ENCODE results near the gene RSPH9. TPM values are rescaled to one million over a fixed set of nuclear protein-coding genes. Genes with fewer than 3 reads are reported as not detected.

The RSPH9 gene
- polyA plus RNA-seq, 1 experiment, result 0.77 TPM

- no peak for TF ChIP-seq CTCF (IDR thresholded peaks at IDR 0.05; ENCODE audit: insufficient read depth, low read depth, low read length)
- CTCF ChIA-PET, result no interaction called here
- DNase-seq (ENCODE audit: low read depth), result no peak
These were observed 20.7 kb upstream of the RSPH9 start for GRCh38 chr6:43623880-43624785.

GRCh38 chr6:43624786-43625288, 20.0 kb upstream of the RSPH9 start:
- no peak overlapping the region for H3K4me3 ChIP-seq (ENCODE audit: low read depth, low read length)
- no peaks in the 10 kb centered on the region for H3K27me3 ChIP-seq (ENCODE audit: control insufficient read depth, insufficient read depth, low read length)
- no peak for DNase-seq (ENCODE audit: low read depth)
- POLR2A ChIA-PET, result no interaction called here
- CTCF ChIA-PET, result no interaction called here
- no peak for TF ChIP-seq CTCF (IDR thresholded peaks at IDR 0.05; ENCODE audit: insufficient read depth, low read depth, low read length)
- peaks cover 50% of the 10 kb centered on the region for H3K36me3 ChIP-seq (ENCODE audit: control insufficient read depth, insufficient read depth, low read length)

More at GRCh38 chr6:43623880-43624785, 20.7 kb upstream of the RSPH9 start:
- POLR2A ChIA-PET, result no interaction called here
- Histone ChIP-seq H3K27me3 (ENCODE audit: control insufficient read depth, insufficient read depth, low read length) (no peaks in the 10 kb centered on the region), H3K36me3 (ENCODE audit: control insufficient read depth, insufficient read depth, low read length) (peaks cover 50% of the 10 kb centered on the region), H3K4me3 (ENCODE audit: low read depth, low read length) (no peak overlapping the region)

GRCh38 chr6:43625393-43625992, 19.3 kb upstream of the RSPH9 start:
- POLR2A ChIA-PET, result no interaction called here
- TF ChIP-seq CTCF (IDR thresholded peaks at IDR 0.05; ENCODE audit: insufficient read depth, low read depth, low read length), result no peak
- H3K36me3 ChIP-seq (ENCODE audit: control insufficient read depth, insufficient read depth, low read length), result peaks cover 48% of the 10 kb centered on the region
- H3K27me3 ChIP-seq (ENCODE audit: control insufficient read depth, insufficient read depth, low read length), result no peaks in the 10 kb centered on the region
- CTCF ChIA-PET, result interaction anchor here (1.0 kb wide), 1 partner anchor 12 kb away, joined by 3 read pairs; no protein-coding TSS in a partner anchor
- DNase-seq (ENCODE audit: low read depth), result no peak
- no peak overlapping the region for H3K4me3 ChIP-seq (ENCODE audit: low read depth, low read length)

- Histone ChIP-seq H3K36me3 (ENCODE audit: control insufficient read depth, insufficient read depth, low read length) (peaks cover 34% of the 10 kb centered on the region), H3K4me3 (ENCODE audit: low read depth, low read length) (peak overlapping the region; percentile 18), H3K27me3 (ENCODE audit: control insufficient read depth, insufficient read depth, low read length) (no peaks in the 10 kb centered on the region)
- no peak for TF ChIP-seq CTCF (IDR thresholded peaks at IDR 0.05; ENCODE audit: insufficient read depth, low read depth, low read length)
- peak; percentile 83 for DNase-seq (ENCODE audit: low read depth)
- POLR2A ChIA-PET, result no interaction called here
- CTCF ChIA-PET, result interaction anchor here (0.7 to 1.0 kb wide), 3 partner anchors 10 to 142 kb away, joined by 3 read pairs; no protein-coding TSS in a partner anchor
These were observed 17.6 kb upstream of the RSPH9 start for GRCh38 chr6:43627008-43627825.
